Endothelial cell of umbilical vein (primary cell): ENCODE data around the gene OCEL1. TPM values are rescaled to one million over a fixed set of nuclear protein-coding genes. Genes with fewer than 3 reads are reported as not detected.

Experiments used
- BruUV-seq: library from RNA; stranded (reverse); fragments of 400-500 nt; replicated peaks from 2 replicates; lab custom pipeline; 2021; lab: Mats Ljungman, UMichigan
- CTCF ChIA-PET: fragments of 300-600, 350-600 bp; sonication (Branson Sonifier 250); formaldehyde crosslinking; loops from one replicate; lab custom pipeline; 2021; ENCODE audit warnings: antibody characterized with exemption, inconsistent platforms; lab: Charles Lee
- POLR2A ChIA-PET: fragments of 300-600, 350-600 bp; sonication (Branson Sonifier 250); formaldehyde crosslinking; loops from one replicate; lab custom pipeline; 2021; ENCODE audit warnings: antibody characterized with exemption, inconsistent platforms; lab: Charles Lee
- DNase-seq: peaks from one replicate; pipeline ENCODE4 v3.0.0-alpha.2; 2011; ENCODE audit warnings: low read depth, low spot score
- FAIRE-seq: peaks from 2 replicates; lab custom pipeline; 2011; peaks lifted over from hg19 to GRCh38; lab: Jason Lieb, UNC
- H2AFZ ChIP-seq: 2 replicates; pipeline ENCODE4 v1.6.0; 2012; ENCODE audit warnings: low read depth, low read length, control low read depth, inconsistent platforms
- H3K27ac ChIP-seq: 2 replicates; pipeline ENCODE4 v1.5.1; 2011; ENCODE audit warnings: low read depth, mild to moderate bottlenecking, control low read depth, low read length, moderate library complexity; ENCODE audit not compliant: insufficient read depth
- H3K27me3 ChIP-seq, 2 experiments: 2 replicates each; pipeline versions ENCODE4 v1.6.0 to v1.6.1; 2011; ENCODE audit warnings: low read length in 2 of 2, mixed read lengths in 1 of 2; ENCODE audit not compliant: control insufficient read depth in 2 of 2, insufficient read depth in 2 of 2
- H3K36me3 ChIP-seq, 2 experiments: 2 replicates in 1 of 2; 3 replicates in 1 of 2; pipeline ENCODE4 v1.5.1; 2011; ENCODE audit warnings: low read length in 2 of 2, mild to moderate bottlenecking in 1 of 2, moderate library complexity in 1 of 2; ENCODE audit not compliant: control insufficient read depth in 2 of 2, insufficient read depth in 2 of 2; ENCODE audit errors: extremely low read depth in 1 of 2
- H3K4me1 ChIP-seq: 3 replicates; pipeline ENCODE4 v1.5.1; 2011; ENCODE audit warnings: mild to moderate bottlenecking, low read length; ENCODE audit not compliant: control insufficient read depth, insufficient read depth; ENCODE audit errors: extremely low read depth
- H3K4me2 ChIP-seq: 2 replicates; pipeline ENCODE4 v1.6.1; 2011; ENCODE audit warnings: low read length, control low read depth, mixed read lengths; ENCODE audit not compliant: insufficient read depth
- H3K4me3 ChIP-seq, 3 experiments: fragments of 200-600 bp in 1 of 3; sonication (generic), shearing (Covaris generic) in 1 of 3; replicated peaks in 1 of 3; 2 replicates each; pipeline ENCODE4 v1.5.1; 2011 to 2016; ENCODE audit warnings: control low read depth in 3 of 3, low read length in 3 of 3, mild to moderate bottlenecking in 2 of 3, inconsistent platforms in 1 of 3, low read depth in 1 of 3, moderate library complexity in 1 of 3; ENCODE audit not compliant: insufficient read depth in 1 of 3
- H3K79me2 ChIP-seq: 2 replicates; pipeline ENCODE4 v1.6.0; 2012; ENCODE audit warnings: low read length, inconsistent platforms; ENCODE audit not compliant: control insufficient read depth, insufficient read depth
- H3K9ac ChIP-seq: replicated peaks from 2 replicates; pipeline ENCODE3; 2011; ENCODE audit warnings: low read length, control low read depth; ENCODE audit not compliant: insufficient read depth; ENCODE audit errors: extremely low read depth
- H3K9me1 ChIP-seq: replicated peaks from 3 replicates; pipeline ENCODE4 v1.6.0; 2011; ENCODE audit warnings: mild to moderate bottlenecking, low read length; ENCODE audit not compliant: control insufficient read depth, insufficient read depth; ENCODE audit errors: extremely low read depth
- H3K9me3 ChIP-seq: replicated peaks from 2 replicates; pipeline ENCODE4 v1.5.1; 2012; ENCODE audit warnings: low read length, inconsistent platforms; ENCODE audit not compliant: control insufficient read depth, insufficient read depth
- H4K20me1 ChIP-seq: replicated peaks from 2 replicates; pipeline ENCODE3; 2011; ENCODE audit warnings: mild to moderate bottlenecking, low read length; ENCODE audit not compliant: control insufficient read depth, insufficient read depth; ENCODE audit errors: extremely low read depth
- FOS ChIP-seq: IDR thresholded peaks from 2 replicates; pipeline ENCODE4 v1.6.1; 2011; ENCODE audit warnings: mild to moderate bottlenecking, low read length, moderate library complexity, borderline replicate concordance; ENCODE audit not compliant: insufficient read depth
- MYC ChIP-seq: IDR thresholded peaks from one replicate; pipeline ENCODE4 v1.6.1; 2011; ENCODE audit warnings: mild to moderate bottlenecking, low read depth, low read length
- POLR2AphosphoS5 ChIP-seq: IDR thresholded peaks from 2 replicates; pipeline ENCODE4 v1.6.1; 2012; ENCODE audit warnings: low read depth, mild to moderate bottlenecking, control low read depth, low read length, moderate library complexity; ENCODE audit not compliant: insufficient read depth
- dilution Hi-C: fragments of 300-500 bp; cut with MboI; formaldehyde crosslinking; loops from one replicate; pipeline ENCODE4 v1.15.0; 2019; ENCODE audit warnings: low sequenced_read_pairs; ENCODE audit not compliant: extremely low pct_ligation_motif_present
- intact Hi-C: fragments of 100-400 bp; cut with micrococcal nuclease; formaldehyde crosslinking; loops from one replicate; pipeline ENCODE4 v1.10.0; 2022
- polyA plus RNA-seq, 4 experiments: library from polyadenylated mRNA; depleted of rRNA in 3 of 4; stranded (reverse) in 3 of 4; unstranded in 1 of 4; fragments of >200 nt; gene quantifications; 2 replicates each; pipeline versions ENCODE4 v1.2.1 to v1.2.3, GENCODE V29; 2011 to 2012; ENCODE audit warnings: missing spikeins in 1 of 4
- total RNA-seq: library from RNA; stranded (reverse); gene quantifications from 2 replicates; pipeline ENCODE4 v1.2.3, GENCODE V29; 2021
- TF ChIP-seq, protein P1 (sequence below): IDR thresholded peaks from 2 replicates; pipeline ENCODE4 v1.6.1; 2011; ENCODE audit not compliant: insufficient read depth, insufficient read length
- TF ChIP-seq, protein P2 (sequence below), 2 donors: IDR thresholded peaks; 1 replicate in 1 of 2; 2 replicates in 1 of 2; pipeline ENCODE4 v1.5.1; 2011; ENCODE audit warnings: low read length in 2 of 2, mild to moderate bottlenecking in 2 of 2, moderate library complexity in 2 of 2, control low read depth in 1 of 2, inconsistent platforms in 1 of 2, low read depth in 1 of 2; ENCODE audit not compliant: insufficient read depth in 1 of 2; ENCODE audit errors: extremely low read depth in 1 of 2

Gene OCEL1
- total and polyA plus RNA-seq, 2 donors (not counting 3 experiments of a cell fraction or from before 2014, with no cell fraction given), result 7.4 to 13.0 TPM

DNA sequence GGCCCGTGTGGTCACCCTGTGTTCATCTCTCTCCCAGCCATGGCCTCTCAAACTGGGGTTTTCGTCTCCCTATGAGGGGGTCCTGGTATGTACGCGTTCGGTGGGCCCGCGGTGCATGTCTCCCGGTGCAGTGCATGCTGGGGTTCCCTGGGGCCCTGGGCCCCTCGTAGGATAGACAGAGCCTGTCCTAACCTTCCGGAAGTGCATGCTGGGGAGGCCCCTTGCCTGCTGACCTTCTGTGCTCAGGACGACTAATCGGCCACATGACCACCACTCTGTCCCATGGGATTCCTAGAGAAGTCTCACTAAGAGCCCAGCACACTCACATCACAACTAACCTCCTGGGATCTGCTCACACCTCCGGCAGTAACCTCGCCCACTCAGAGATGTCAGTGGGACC is 15.7 kb upstream of the OCEL1 start:
- H2AFZ ChIP-seq, result no peak overlapping the region
- peaks cover 13% of the 10 kb centered on the region for H3K4me1 ChIP-seq
- dilution Hi-C loops (no loop called here), intact Hi-C loops (no loop called here)
- H3K27ac ChIP-seq, result no peak overlapping the region
- no peak overlapping the region for H3K9ac ChIP-seq
- H3K4me3 ChIP-seq, result no peak overlapping the region
- no peaks in the 10 kb centered on the region for H3K79me2 ChIP-seq
- no peak overlapping the region for H3K4me2 ChIP-seq
- DNase-seq (no peak), FAIRE-seq (no peak)
- BruUV-seq, result no TSS peak
- POLR2A ChIA-PET, result no interaction called here
- H3K27me3 ChIP-seq, result no peaks in the 10 kb centered on the region
- TF ChIP-seq FOS (no peak), MYC (no peak)
- CTCF ChIA-PET, result no interaction called here
- H4K20me1 ChIP-seq, result no peaks in the 10 kb centered on the region
- no peaks in the 10 kb centered on the region for H3K9me1 ChIP-seq
- peaks cover 0 to 38% of the 10 kb centered on the region in 2 experiments for H3K36me3 ChIP-seq
- no peaks in the 10 kb centered on the region for H3K9me3 ChIP-seq

DNA sequence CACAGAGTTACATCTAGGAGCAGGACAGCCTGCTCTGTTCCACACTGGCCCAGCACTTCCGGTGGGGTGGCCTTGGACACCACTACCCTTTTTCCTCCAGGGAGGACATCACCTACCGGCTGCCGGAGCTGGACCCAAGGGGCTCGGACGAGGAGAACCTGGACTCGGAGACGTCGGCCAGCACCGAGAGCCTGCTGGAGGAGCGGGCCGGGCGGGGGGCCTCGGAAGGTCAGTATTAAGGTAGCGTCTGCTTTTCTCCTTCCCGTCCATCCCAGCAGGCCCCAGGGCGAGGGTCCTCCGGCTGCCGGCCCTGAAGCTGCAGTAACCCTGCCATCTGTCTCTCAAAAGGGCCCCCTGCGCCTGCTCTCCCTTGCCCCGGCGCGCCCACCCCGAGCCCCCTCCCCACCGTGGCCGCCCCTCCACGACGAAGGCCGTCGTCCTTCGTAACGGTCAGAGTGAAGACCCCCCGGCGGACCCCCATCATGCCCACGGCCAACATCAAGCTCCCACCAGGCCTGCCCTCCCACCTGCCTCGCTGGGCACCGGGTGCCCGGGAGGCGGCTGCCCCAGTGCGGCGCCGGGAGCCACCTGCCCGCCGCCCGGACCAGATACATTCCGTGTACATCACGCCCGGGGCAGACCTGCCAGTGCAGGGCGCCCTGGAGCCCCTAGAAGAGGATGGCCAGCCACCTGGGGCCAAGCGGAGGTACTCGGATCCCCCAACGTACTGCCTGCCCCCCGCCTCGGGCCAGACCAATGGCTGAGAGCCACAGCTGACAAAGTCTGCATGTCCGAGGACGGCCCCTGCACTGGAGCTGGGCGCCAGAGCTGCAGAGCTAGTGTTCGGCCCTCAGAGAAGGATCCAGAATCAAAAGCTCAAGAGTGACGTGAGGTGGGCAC is 14.2 kb upstream of the OCEL1 start:
- Histone ChIP-seq H4K20me1 (no peaks in the 10 kb centered on the region), H3K9me3 (no peaks in the 10 kb centered on the region), H3K4me3 (no peak overlapping the region), H3K9ac (no peak overlapping the region), H3K36me3 (peaks cover 0 to 26% of the 10 kb centered on the region in 2 experiments), H3K79me2 (no peaks in the 10 kb centered on the region), H3K27me3 (no peaks in the 10 kb centered on the region), H2AFZ (no peak overlapping the region), H3K4me2 (no peak overlapping the region), H3K4me1 (peaks cover 13% of the 10 kb centered on the region), H3K9me1 (no peaks in the 10 kb centered on the region), H3K27ac (no peak overlapping the region)
- intact Hi-C loops (no loop called here), dilution Hi-C loops (no loop called here)
- DNase-seq (no peak), FAIRE-seq (no peak)
- CTCF ChIA-PET, result no interaction called here
- POLR2A ChIA-PET, result no interaction called here
- TF ChIP-seq, protein P1, sequence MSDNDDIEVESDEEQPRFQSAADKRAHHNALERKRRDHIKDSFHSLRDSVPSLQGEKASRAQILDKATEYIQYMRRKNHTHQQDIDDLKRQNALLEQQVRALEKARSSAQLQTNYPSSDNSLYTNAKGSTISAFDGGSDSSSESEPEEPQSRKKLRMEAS, result no peak
- TF ChIP-seq FOS (no peak), POLR2AphosphoS5 (no peak)
- TF ChIP-seq, protein P2, sequence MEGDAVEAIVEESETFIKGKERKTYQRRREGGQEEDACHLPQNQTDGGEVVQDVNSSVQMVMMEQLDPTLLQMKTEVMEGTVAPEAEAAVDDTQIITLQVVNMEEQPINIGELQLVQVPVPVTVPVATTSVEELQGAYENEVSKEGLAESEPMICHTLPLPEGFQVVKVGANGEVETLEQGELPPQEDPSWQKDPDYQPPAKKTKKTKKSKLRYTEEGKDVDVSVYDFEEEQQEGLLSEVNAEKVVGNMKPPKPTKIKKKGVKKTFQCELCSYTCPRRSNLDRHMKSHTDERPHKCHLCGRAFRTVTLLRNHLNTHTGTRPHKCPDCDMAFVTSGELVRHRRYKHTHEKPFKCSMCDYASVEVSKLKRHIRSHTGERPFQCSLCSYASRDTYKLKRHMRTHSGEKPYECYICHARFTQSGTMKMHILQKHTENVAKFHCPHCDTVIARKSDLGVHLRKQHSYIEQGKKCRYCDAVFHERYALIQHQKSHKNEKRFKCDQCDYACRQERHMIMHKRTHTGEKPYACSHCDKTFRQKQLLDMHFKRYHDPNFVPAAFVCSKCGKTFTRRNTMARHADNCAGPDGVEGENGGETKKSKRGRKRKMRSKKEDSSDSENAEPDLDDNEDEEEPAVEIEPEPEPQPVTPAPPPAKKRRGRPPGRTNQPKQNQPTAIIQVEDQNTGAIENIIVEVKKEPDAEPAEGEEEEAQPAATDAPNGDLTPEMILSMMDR (IDR thresholded peaks at IDR 0.05; ENCODE audit: extremely low read depth in 1 of 2, insufficient read depth in 1 of 2, low read depth in 1 of 2, low read length in 2 of 2), result no peak
- BruUV-seq, result no TSS peak
